ENCODE results near the gene CASP14.

DNA sequence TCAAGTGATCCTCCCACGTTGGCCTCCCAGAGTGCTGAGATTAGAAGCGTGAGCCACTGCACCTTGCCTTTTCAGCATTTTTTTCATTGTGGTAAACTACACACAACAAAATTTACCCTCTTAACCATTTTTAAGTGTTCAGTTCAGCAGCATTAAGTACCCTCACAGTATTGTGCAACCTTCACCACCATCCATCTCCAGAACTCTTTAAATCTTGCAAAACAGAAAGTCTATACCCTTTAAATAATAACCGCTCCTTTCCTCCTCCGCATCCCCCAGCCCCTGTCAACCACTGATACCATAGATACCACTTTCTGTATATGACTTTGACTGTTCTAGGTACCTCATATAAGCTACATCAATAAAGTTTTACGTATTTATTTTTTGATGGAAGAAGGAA is 20.8 kb upstream of the CASP14 start:
- TF ChIP-seq POLR2A (IDR thresholded peaks at IDR 0.05; ENCODE audit: low read length): no peak
- no peak for TF ChIP-seq SMC3 (IDR thresholded peaks at IDR 0.05)
- TF ChIP-seq MYC (IDR thresholded peaks at IDR 0.05; ENCODE audit: borderline replicate concordance, low read length): no peak
- no peak for TF ChIP-seq ESRRA (IDR thresholded peaks at IDR 0.05; ENCODE audit: borderline replicate concordance, low read length)
- no peak for TF ChIP-seq CEBPB (IDR thresholded peaks at IDR 0.05)
- TF ChIP-seq, protein P1, sequence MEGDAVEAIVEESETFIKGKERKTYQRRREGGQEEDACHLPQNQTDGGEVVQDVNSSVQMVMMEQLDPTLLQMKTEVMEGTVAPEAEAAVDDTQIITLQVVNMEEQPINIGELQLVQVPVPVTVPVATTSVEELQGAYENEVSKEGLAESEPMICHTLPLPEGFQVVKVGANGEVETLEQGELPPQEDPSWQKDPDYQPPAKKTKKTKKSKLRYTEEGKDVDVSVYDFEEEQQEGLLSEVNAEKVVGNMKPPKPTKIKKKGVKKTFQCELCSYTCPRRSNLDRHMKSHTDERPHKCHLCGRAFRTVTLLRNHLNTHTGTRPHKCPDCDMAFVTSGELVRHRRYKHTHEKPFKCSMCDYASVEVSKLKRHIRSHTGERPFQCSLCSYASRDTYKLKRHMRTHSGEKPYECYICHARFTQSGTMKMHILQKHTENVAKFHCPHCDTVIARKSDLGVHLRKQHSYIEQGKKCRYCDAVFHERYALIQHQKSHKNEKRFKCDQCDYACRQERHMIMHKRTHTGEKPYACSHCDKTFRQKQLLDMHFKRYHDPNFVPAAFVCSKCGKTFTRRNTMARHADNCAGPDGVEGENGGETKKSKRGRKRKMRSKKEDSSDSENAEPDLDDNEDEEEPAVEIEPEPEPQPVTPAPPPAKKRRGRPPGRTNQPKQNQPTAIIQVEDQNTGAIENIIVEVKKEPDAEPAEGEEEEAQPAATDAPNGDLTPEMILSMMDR (IDR thresholded peaks at IDR 0.05): no peak
- no peak for TF ChIP-seq RAD21 (conservative IDR thresholded peaks at IDR 0.05 in 1 of 2, IDR thresholded peaks at IDR 0.05 in 1 of 2)
- no peak for TF ChIP-seq EP300 (IDR thresholded peaks at IDR 0.05)

Data from A549 (cell line).